Osteocyte (in vitro differentiated cells): ENCODE data around the gene HDAC4. TPM values are rescaled to one million over a fixed set of nuclear protein-coding genes. Genes with fewer than 3 reads are reported as not detected.

Experiments
- DNase-seq: peaks from one replicate; pipeline ENCODE4 v3.0.0; 2021; ENCODE audit warnings: mixed read lengths; ENCODE audit not compliant: unreplicated experiment; ENCODE audit errors: extremely low spot score
- H3K27ac Mint-ChIP-seq: one replicate; pipeline ENCODE4 v1.8.0; 2021; ENCODE audit warnings: mild to moderate bottlenecking, mixed read lengths; ENCODE audit not compliant: unreplicated experiment
- H3K27me3 Mint-ChIP-seq: one replicate; pipeline ENCODE4 v1.8.0; 2021; ENCODE audit warnings: mixed read lengths; ENCODE audit not compliant: unreplicated experiment
- H3K36me3 Mint-ChIP-seq: one replicate; pipeline ENCODE4 v1.8.0; 2021; ENCODE audit warnings: mixed read lengths; ENCODE audit not compliant: unreplicated experiment
- H3K4me1 Mint-ChIP-seq: one replicate; pipeline ENCODE4 v1.8.0; 2021; ENCODE audit warnings: mixed read lengths; ENCODE audit not compliant: unreplicated experiment
- H3K4me3 Mint-ChIP-seq: one replicate; pipeline ENCODE4 v1.8.0; 2021; ENCODE audit warnings: mild to moderate bottlenecking, moderate library complexity, mixed read lengths; ENCODE audit not compliant: unreplicated experiment
- H3K9me3 Mint-ChIP-seq: one replicate; pipeline ENCODE4 v1.8.0; 2021; ENCODE audit warnings: mixed read lengths; ENCODE audit not compliant: unreplicated experiment
- CTCF ChIP-seq: fragments of 200-600 bp; sonication (generic); IDR thresholded peaks from 2 replicates; pipeline ENCODE4 v1.5.0; 2021; ENCODE audit warnings: antibody characterized with exemption, mild to moderate bottlenecking, moderate library complexity
- total RNA-seq: library from RNA; stranded (reverse); gene quantifications from 2 replicates; pipeline ENCODE4 v1.2.1, GENCODE V29; 2021

HDAC4 gene
- total RNA-seq, 1 donor from 2014 or later = 30.3 TPM

- DNase-seq = no peak
- no peaks in the 10 kb centered on the region for H3K4me1 Mint-ChIP-seq
- H3K4me3 Mint-ChIP-seq = no peak overlapping the region
- no peaks in the 10 kb centered on the region for H3K27me3 Mint-ChIP-seq
- TF ChIP-seq CTCF = no peak
- no peak overlapping the region for H3K27ac Mint-ChIP-seq
- H3K36me3 Mint-ChIP-seq = peaks cover 8% of the 10 kb centered on the region
- H3K9me3 Mint-ChIP-seq = no peaks in the 10 kb centered on the region
Measured at GRCh38 chr2:239163688-239164334, 237.0 kb downstream of the HDAC4 start.

- H3K27ac Mint-ChIP-seq = no peak overlapping the region
- H3K4me3 Mint-ChIP-seq = no peak overlapping the region
- H3K4me1 Mint-ChIP-seq = no peaks in the 10 kb centered on the region
- DNase-seq = no peak
- H3K9me3 Mint-ChIP-seq = no peaks in the 10 kb centered on the region
- no peaks in the 10 kb centered on the region for H3K27me3 Mint-ChIP-seq
- peaks cover 6% of the 10 kb centered on the region for H3K36me3 Mint-ChIP-seq
- TF ChIP-seq CTCF = no peak
Measured at GRCh38 chr2:239162976-239163687, 237.7 kb downstream of the HDAC4 start.

- Mint-ChIP-seq H3K27me3 (no peaks in the 10 kb centered on the region), H3K4me3 (no peak overlapping the region), H3K27ac (no peak overlapping the region), H3K36me3 (peaks cover 2% of the 10 kb centered on the region), H3K9me3 (no peaks in the 10 kb centered on the region), H3K4me1 (no peaks in the 10 kb centered on the region)
- no peak for TF ChIP-seq CTCF
- DNase-seq = no peak
Measured at GRCh38 chr2:239162141-239162821, 238.5 kb downstream of the HDAC4 start.

GRCh38 chr2:239161711-239162140, 239.1 kb downstream of the HDAC4 start:
- Mint-ChIP-seq H3K4me3 (no peak overlapping the region), H3K27me3 (no peaks in the 10 kb centered on the region), H3K27ac (no peak overlapping the region), H3K36me3 (peaks cover 2% of the 10 kb centered on the region), H3K9me3 (no peaks in the 10 kb centered on the region), H3K4me1 (no peaks in the 10 kb centered on the region)
- no peak for DNase-seq
- TF ChIP-seq CTCF = no peak
